GM23338 (cell line): ENCODE results near the gene ITPRIP. TPM values are rescaled to one million over a fixed set of nuclear protein-coding genes. Genes with fewer than 3 reads are reported as not detected.

ENCODE experiments used
- ATAC-seq: fragments of 200-7000 bp; cut with Tn5 transposase; 3 replicates; pipeline ENCODE4 v1.9.1; 2020
- DNase-seq: peaks from one replicate; pipeline ENCODE4 v3.0.0-alpha.2; 2015; ENCODE audit warnings: low spot score
- H2AFZ ChIP-seq: fragments of 200-600 bp; sonication (generic); 2 replicates; pipeline ENCODE4 v1.8.0; 2016; ENCODE audit warnings: antibody characterized with exemption, mild to moderate bottlenecking, moderate library complexity
- H3F3A ChIP-seq: fragments of 200-600 bp; sonication (generic); replicated peaks from 2 replicates; pipeline ENCODE4 v1.8.0; 2017; ENCODE audit warnings: antibody characterized with exemption, mixed run types, low read depth
- H3K27ac ChIP-seq: fragments of 200-600 bp; sonication (generic); 2 replicates; pipeline ENCODE4 v1.6.1; 2016; ENCODE audit warnings: low read depth
- H3K27me3 ChIP-seq: fragments of 200-600 bp; sonication (generic); 2 replicates; pipeline ENCODE4 v1.8.0; 2016; ENCODE audit warnings: mild to moderate bottlenecking, mixed run types, moderate library complexity; ENCODE audit not compliant: insufficient read depth
- H3K36me3 ChIP-seq: fragments of 200-600 bp; sonication (generic); 2 replicates; pipeline ENCODE4 v1.8.0; 2016; ENCODE audit warnings: mild to moderate bottlenecking; ENCODE audit not compliant: insufficient read depth
- H3K4me1 ChIP-seq: fragments of 200-600 bp; sonication (generic); 2 replicates; pipeline ENCODE4 v1.8.0; 2016; ENCODE audit warnings: mild to moderate bottlenecking, moderate library complexity; ENCODE audit not compliant: insufficient read depth
- H3K4me2 ChIP-seq: fragments of 200-600 bp; sonication (generic); 2 replicates; pipeline ENCODE4 v1.7.1; 2017; ENCODE audit warnings: mixed run types
- H3K4me3 ChIP-seq: fragments of 200-600 bp; sonication (generic); 2 replicates; pipeline ENCODE4 v1.6.1; 2016; ENCODE audit warnings: mixed run types
- H3K79me2 ChIP-seq: fragments of 200-600 bp; sonication (generic); replicated peaks from 2 replicates; pipeline ENCODE4 v1.8.0; 2017; ENCODE audit warnings: mild to moderate bottlenecking; ENCODE audit not compliant: insufficient read depth
- H3K9me2 ChIP-seq: fragments of 200-600 bp; sonication (generic); 2 replicates; pipeline ENCODE4 v1.8.0; 2017; ENCODE audit not compliant: insufficient read depth
- H4K20me1 ChIP-seq: fragments of 200-600 bp; sonication (generic); replicated peaks from 2 replicates; pipeline ENCODE4 v1.8.0; 2017; ENCODE audit warnings: mild to moderate bottlenecking; ENCODE audit not compliant: insufficient read depth
- H3K27ac Mint-ChIP-seq: 2 replicates; pipeline ENCODE4 v1.8.0; 2020; ENCODE audit warnings: inconsistent platforms, mild to moderate bottlenecking, moderate library complexity, mixed read lengths
- H3K27me3 Mint-ChIP-seq: 3 replicates; pipeline ENCODE4 v1.8.0; 2022; ENCODE audit warnings: low read depth, mild to moderate bottlenecking, moderate library complexity, mixed read lengths, inconsistent platforms; ENCODE audit not compliant: insufficient read depth, poor library complexity
- H3K36me3 Mint-ChIP-seq: 3 replicates; pipeline ENCODE4 v1.8.0; 2021; ENCODE audit warnings: low read depth, mild to moderate bottlenecking, inconsistent platforms, moderate library complexity, mixed read lengths
- H3K4me1 Mint-ChIP-seq: 3 replicates; pipeline ENCODE4 v1.8.0; 2020; ENCODE audit warnings: mild to moderate bottlenecking, inconsistent platforms, mixed read lengths
- H3K4me3 Mint-ChIP-seq: 3 replicates; pipeline ENCODE4 v1.8.0; 2021; ENCODE audit warnings: moderate library complexity, mild to moderate bottlenecking, inconsistent platforms, mixed read lengths
- H3K9me3 Mint-ChIP-seq: 3 replicates; pipeline ENCODE4 v1.8.0; 2020; ENCODE audit warnings: moderate library complexity, mild to moderate bottlenecking, inconsistent platforms, mixed read lengths
- CREB1 ChIP-seq: fragments of 250-450 bp; sonication (Bioruptor Pico); IDR thresholded peaks from 2 replicates; pipeline ENCODE4 v1.5.0; 2020; ENCODE audit warnings: low read depth, mild to moderate bottlenecking, moderate library complexity
- CTCF ChIP-seq, 2 experiments: fragments of 200-600 bp in 1 of 2; sonication (generic) in 1 of 2; conservative IDR thresholded peaks; 2 replicates each; pipeline versions ENCODE4 v1.5.1 to v1.6.1; 2016 to 2017; ENCODE audit warnings: antibody characterized with exemption in 2 of 2, low read depth in 2 of 2, mild to moderate bottlenecking in 2 of 2, moderate library complexity in 1 of 2
- ETS1 ChIP-seq: IDR thresholded peaks from 2 replicates; pipeline ENCODE4 v1.6.1; 2016; ENCODE audit warnings: antibody characterized with exemption
- EZH2 ChIP-seq: fragments of 200-600 bp; sonication (generic); IDR thresholded peaks from one replicate; pipeline ENCODE4 v1.8.0; 2017; ENCODE audit warnings: antibody characterized with exemption, mild to moderate bottlenecking, low read depth; ENCODE audit not compliant: unreplicated experiment
- JUNB ChIP-seq: IDR thresholded peaks from one replicate; pipeline ENCODE4 v1.6.1; 2016; ENCODE audit warnings: antibody characterized with exemption; ENCODE audit not compliant: unreplicated experiment
- NANOG ChIP-seq: IDR thresholded peaks from 2 replicates; pipeline ENCODE4 v1.6.1; 2016; ENCODE audit warnings: antibody characterized with exemption, borderline replicate concordance
- POLR2AphosphoS5 ChIP-seq: IDR thresholded peaks from 2 replicates; pipeline ENCODE4 v1.6.1; 2016; ENCODE audit warnings: antibody characterized with exemption, low read depth
- REST ChIP-seq: IDR thresholded peaks from one replicate; pipeline ENCODE4 v1.6.1; 2018; ENCODE audit warnings: antibody characterized with exemption; ENCODE audit not compliant: unreplicated experiment
- STAT1 ChIP-seq: IDR thresholded peaks from one replicate; pipeline ENCODE4 v1.6.1; 2016; ENCODE audit warnings: antibody characterized with exemption; ENCODE audit not compliant: unreplicated experiment
- ZNF331 ChIP-seq: fragments of 250-450 bp; sonication (Bioruptor Pico); IDR thresholded peaks from 2 replicates; pipeline ENCODE4 v1.5.0; 2020; ENCODE audit warnings: low read depth, mild to moderate bottlenecking, moderate library complexity
- ZNF462 ChIP-seq: fragments of 250-450 bp; sonication (Bioruptor Pico); IDR thresholded peaks from 2 replicates; pipeline ENCODE4 v1.5.0; 2020; ENCODE audit warnings: mild to moderate bottlenecking, moderate library complexity
- polyA plus RNA-seq: library from polyadenylated mRNA; unstranded; fragments of >200 nt; fragmentation: Nextera tagmentation; extraction: Ambion mirVana; gene quantifications from 2 replicates; pipeline ENCODE4 v1.2.1, GENCODE V29; 2016
- total RNA-seq: library from RNA; depleted of rRNA; stranded (reverse); fragments of >200 nt; shearing (Covaris generic); gene quantifications from 2 replicates; pipeline ENCODE4 v1.2.3, GENCODE V29; 2014

ITPRIP gene
- total and polyA plus RNA-seq, 2 experiments from 2014 or later: 6.9 to 15.2 TPM

GRCh38 chr10:104306897-104307296 is 31.4 kb downstream of the ITPRIP start (continued):
- TF ChIP-seq ZNF462: no peak
- no peak for TF ChIP-seq JUNB
- TF ChIP-seq ETS1: no peak
- no peak for TF ChIP-seq POLR2AphosphoS5

GRCh38 chr10:104304927-104305326 is 33.3 kb downstream of the ITPRIP start:
- H3F3A ChIP-seq: no peaks in the 10 kb centered on the region
- H3K27me3 Mint-ChIP-seq: peaks cover 7% of the 10 kb centered on the region
- TF ChIP-seq STAT1 (no peak), EZH2 (no peak), NANOG (no peak), CTCF (conservative IDR thresholded peaks at IDR 0.05; ENCODE audit: low read depth in 2 of 2) (no peak), CREB1 (no peak), JUNB (no peak), ZNF331 (CRISPR knock-in tag) (no peak), REST (no peak), POLR2AphosphoS5 (no peak)

More at GRCh38 chr10:104304927-104305326, 33.3 kb downstream of the ITPRIP start:
- no peak overlapping the region for H3K27ac Mint-ChIP-seq
- Histone ChIP-seq H3K4me1 (no peaks in the 10 kb centered on the region), H3K9me2 (peaks cover 6% of the 10 kb centered on the region; the same call in 1 of the 2 replicates), H2AFZ (no peak overlapping the region), H3K36me3 (peaks cover 6% of the 10 kb centered on the region; the same call in 1 of the 2 replicates), H3K4me3 (no peak overlapping the region), H4K20me1 (no peaks in the 10 kb centered on the region), H3K27ac (no peak overlapping the region), H3K4me2 (no peak overlapping the region), H3K79me2 (no peaks in the 10 kb centered on the region), H3K27me3 (no peaks in the 10 kb centered on the region)
- peaks cover 29% of the 10 kb centered on the region for H3K9me3 Mint-ChIP-seq
- H3K4me3 Mint-ChIP-seq: no peak overlapping the region; the same call in 2 of the 3 replicates
- ATAC-seq (no peak), DNase-seq (no peak)
- peaks cover 47% of the 10 kb centered on the region for H3K36me3 Mint-ChIP-seq
- peaks cover 16% of the 10 kb centered on the region for H3K4me1 Mint-ChIP-seq
